GM21529 (cell line): Measurements from ENCODE around the gene SLC4A11.

Source experiments
- ATAC-seq: cut with Tn5 transposase; IDR thresholded peaks from one replicate; pipeline ENCODE4 v1.9.1; 2021; ENCODE audit not compliant: unreplicated experiment

SLC4A11 gene

GRCh38 chr20:3246682-3247081 is 7.7 kb upstream of the SLC4A11 start:
- ATAC-seq = no peak

DNA sequence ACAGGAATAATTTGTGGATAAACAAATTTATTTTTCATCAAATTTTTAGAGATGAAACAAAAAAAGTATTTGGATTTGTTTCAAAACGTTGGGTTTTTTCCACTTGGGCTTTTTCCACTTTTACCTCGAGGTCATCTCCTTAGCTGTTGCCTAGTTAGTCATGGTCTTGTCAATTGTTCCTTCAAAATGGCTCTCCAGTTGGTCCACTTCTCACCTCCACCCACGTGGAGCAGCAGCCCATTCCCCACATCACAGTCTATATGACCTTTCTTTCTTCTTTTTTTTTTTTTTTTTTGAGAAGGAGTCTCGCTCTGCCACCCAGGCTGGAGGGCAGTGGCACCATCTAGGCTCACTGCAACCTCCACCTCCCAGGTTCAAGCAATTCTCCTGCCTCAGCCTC is 6.7 kb upstream of the SLC4A11 start:
- ATAC-seq = no peak

GRCh38 chr20:3245156-3245555 is 6.2 kb upstream of the SLC4A11 start:
- no peak for ATAC-seq

DNA sequence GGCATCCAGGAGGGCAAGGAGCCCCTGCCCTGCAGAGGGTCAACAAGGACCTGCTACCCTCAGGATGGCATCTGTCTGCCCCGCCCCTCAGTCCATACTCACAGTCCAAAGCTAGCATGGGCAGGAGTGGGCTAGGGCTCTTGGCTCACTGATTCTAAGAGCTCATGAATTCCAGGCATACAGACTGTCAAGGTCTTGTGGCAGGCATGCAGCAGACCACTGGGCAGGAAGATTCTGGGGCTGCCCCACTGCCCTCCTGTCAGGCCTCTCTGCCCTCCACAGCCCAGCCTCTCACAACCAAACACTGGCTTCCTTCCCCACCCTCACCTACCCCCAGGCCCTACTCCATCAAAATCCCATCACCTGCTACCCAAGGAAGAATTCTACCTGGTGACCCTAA is 5.6 kb upstream of the SLC4A11 start:
- no peak for ATAC-seq

DNA sequence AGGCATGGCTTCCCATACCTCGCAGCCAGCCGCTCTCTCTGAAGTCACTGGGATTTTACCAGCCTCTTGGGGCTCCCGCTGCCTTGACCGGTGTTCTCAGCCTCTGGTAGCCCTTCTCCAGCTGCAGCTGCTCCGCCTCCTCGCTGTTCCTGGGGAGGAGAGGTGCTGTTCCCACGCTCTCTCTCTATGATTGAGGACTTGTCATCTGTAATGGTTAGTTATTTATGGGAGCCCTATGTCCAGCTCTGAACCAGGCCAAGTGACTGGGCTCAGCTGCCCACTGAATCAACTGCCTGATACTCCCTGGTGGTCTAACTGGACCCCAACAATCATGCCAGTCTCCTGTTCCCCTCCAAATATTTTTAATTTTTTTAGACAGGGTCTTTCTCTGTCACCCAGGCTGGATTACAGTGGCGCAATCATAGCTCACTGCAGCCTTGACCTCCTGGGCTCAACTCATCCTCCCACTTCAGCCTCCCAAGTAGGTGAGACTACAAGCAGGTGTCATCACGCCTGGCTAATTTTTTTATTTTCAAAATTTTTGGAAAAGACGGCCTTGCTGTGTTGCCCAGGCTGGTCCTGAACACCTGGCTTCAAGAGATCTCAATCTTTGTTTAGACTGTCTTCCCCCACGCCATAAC is 4.8 kb upstream of the SLC4A11 start:
- ATAC-seq = no peak

DNA sequence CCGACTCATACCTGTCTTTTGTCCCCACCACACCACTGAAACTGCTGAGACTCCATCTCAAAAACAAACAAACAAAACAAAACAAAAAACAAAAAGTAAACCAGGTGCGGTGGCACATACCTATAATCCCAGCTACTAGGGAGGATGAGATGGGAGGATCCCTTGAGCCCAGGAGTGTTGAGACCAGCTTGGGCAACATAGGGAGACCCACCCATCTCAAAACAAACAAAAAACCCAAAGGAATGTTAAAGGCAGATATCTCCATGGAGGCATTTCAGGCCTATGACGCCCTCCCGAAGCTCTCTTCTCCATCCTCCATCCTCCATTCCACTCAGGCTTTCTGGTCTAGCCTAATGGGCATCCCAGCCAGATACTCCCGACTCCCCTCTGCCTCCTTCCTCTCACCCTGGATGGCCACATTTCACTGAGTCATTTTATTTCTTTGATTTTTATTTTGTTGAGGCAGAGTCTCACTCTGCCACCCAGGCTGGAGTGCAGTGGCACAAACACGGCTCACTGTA is 3.2 kb upstream of the SLC4A11 start:
- no peak for ATAC-seq

- no peak for ATAC-seq
Observed at GRCh38 chr20:3240776-3241363, 1.9 kb upstream of the SLC4A11 start.

DNA sequence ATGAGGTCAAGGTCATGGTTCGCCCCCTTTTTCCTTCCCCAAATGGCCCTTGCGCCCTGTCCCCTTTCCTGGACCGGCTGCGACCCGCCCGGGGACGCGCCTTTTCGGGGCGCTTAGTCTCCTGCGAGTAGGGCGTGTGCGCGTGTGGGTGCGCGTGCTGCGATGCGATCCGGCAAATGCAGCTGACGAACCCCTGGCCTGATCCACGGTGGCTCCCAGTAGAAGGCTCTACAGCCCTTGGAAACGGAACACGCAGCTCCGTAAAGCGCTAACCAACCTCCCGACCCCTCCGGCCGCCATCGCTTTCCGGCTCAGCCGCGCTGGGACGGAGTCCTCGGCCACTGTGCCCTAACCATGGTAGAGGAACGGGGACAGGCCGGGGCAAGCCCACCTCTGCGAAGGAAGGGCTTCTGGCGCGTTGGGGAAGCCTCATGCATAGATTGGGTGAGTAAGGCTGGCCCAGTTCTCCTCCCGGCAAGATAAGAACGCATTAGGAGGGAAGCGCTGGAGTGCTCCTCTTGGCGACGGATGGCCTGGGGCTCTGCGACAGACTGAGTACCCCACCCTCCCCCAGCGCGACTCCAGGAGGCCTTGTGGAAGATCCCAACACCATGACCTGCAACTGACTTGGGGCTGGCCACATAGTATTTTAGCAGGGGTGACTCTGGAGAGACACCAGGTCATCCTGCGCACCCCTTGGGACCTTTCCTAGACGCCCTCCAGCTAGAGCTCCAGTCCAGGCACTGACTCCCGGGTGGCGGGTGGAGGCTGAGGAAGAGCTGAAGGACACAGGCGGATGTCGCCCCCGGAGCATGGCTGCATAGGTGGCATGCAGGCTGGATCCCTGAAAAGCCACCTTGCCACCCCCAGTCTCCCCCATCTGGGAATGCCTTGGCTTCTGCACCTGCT is 1.1 kb upstream of the SLC4A11 start:
- ATAC-seq = no peak

DNA sequence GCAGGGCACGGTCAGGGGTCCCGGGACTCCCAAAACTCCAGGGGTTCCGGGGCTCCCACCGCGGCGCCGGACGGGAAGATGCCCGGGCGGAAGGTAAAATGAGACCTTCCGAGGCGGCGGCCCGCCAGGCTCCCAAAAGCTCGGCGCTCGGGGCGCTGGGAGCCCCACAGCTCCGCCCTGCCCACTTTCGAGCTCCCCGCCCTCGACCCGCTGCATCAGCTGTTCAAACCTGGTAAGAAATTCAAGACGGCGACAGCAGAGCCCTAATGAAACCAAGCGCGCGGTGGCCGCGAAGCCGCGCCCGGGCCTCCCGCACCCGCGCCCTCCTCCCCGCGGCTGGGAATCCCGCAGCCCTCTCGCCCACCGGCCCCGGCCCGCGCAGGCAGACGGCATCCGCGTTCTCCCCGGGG is 369 bp downstream of the SLC4A11 start:
- peak; percentile 65 for ATAC-seq

- no peak for ATAC-seq
Observed at GRCh38 chr20:3237958-3238615, 903 bp downstream of the SLC4A11 start.

- no peak for ATAC-seq
Observed at GRCh38 chr20:3237011-3237957, 1.7 kb downstream of the SLC4A11 start.

- ATAC-seq = no peak
Observed at GRCh38 chr20:3235666-3236324, 3.2 kb downstream of the SLC4A11 start.

GRCh38 chr20:3233991-3234498 is 4.9 kb downstream of the SLC4A11 start:
- no peak for ATAC-seq

- no peak for ATAC-seq
Observed at GRCh38 chr20:3233131-3233990, 5.6 kb downstream of the SLC4A11 start.

DNA sequence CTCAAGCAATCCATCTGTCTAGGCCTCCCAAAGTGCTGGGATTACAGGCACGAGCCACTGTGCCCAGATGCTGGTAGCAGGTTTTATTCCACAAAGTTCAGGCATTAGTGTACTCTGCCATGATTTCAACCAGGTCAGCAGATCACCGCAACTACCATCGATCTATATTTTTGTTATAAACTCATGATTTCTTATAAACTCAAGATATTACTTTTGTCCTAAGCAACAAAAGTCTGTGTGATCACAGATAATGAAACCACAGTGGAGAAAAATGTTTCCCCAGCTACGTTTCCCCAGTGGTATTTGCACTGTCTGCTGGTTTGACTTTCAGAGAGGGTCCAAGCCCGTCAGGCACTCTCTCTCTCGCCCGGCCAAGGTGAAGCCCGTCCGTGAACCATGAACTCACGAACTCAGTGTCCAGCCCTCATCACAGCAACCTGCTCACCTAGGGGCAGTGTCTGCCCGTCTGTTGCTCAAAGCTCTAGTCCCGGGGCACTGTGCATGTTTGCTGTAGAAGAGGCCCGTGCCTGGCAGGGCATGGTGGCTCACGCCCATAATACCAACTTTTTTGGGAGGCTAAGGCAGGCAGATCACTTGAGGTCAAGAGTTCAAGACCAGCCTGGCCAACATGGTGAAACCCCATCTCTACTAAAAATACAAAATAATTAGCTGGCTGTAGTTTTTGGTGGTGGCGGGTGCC is 7.0 kb downstream of the SLC4A11 start:
- no peak for ATAC-seq

GRCh38 chr20:3231116-3231515 is 7.9 kb downstream of the SLC4A11 start:
- ATAC-seq = no peak

- ATAC-seq = no peak
Observed at GRCh38 chr20:3229798-3230197, 9.2 kb downstream of the SLC4A11 start.

GRCh38 chr20:3229158-3229557 is 9.8 kb downstream of the SLC4A11 start:
- no peak for ATAC-seq
